Astrocyte (in vitro differentiated cells and primary cell): ENCODE results near the gene ARL15.

ENCODE experiments used
- EZH2 ChIP-seq: IDR thresholded peaks from 2 replicates; pipeline ENCODE4 v1.6.1; 2012; ENCODE audit warnings: mild to moderate bottlenecking, low read length, inconsistent platforms; ENCODE audit not compliant: insufficient read depth
- TF ChIP-seq, protein P1 (sequence below): IDR thresholded peaks from 2 replicates; pipeline ENCODE4 v1.5.1; 2011; ENCODE audit warnings: low read depth, mild to moderate bottlenecking, inconsistent platforms, low read length, moderate library complexity; ENCODE audit not compliant: insufficient read depth

DNA sequence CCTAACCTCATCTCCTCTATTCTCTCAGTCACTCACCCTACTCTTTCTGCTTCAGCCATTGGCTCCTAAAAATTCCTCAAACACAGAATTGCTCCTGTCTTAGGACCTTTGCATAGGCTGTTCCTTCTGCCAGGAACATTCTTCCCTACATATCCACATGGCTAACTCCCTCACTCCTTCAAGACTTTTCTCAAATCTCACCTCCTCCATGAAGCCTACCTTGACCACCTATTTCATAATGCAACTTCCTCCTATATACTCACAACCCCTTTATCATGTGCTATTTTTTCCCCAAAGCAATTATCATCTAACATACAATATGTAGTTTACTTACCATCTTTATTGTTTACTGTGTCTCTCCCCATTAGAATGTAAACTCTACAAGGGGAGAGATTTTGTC, 45.8 kb downstream of the ARL15 start:
- TF ChIP-seq, protein P1, sequence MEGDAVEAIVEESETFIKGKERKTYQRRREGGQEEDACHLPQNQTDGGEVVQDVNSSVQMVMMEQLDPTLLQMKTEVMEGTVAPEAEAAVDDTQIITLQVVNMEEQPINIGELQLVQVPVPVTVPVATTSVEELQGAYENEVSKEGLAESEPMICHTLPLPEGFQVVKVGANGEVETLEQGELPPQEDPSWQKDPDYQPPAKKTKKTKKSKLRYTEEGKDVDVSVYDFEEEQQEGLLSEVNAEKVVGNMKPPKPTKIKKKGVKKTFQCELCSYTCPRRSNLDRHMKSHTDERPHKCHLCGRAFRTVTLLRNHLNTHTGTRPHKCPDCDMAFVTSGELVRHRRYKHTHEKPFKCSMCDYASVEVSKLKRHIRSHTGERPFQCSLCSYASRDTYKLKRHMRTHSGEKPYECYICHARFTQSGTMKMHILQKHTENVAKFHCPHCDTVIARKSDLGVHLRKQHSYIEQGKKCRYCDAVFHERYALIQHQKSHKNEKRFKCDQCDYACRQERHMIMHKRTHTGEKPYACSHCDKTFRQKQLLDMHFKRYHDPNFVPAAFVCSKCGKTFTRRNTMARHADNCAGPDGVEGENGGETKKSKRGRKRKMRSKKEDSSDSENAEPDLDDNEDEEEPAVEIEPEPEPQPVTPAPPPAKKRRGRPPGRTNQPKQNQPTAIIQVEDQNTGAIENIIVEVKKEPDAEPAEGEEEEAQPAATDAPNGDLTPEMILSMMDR = no peak
- TF ChIP-seq EZH2 = no peak
